GM19372 (cell line): ENCODE results near the gene NFIB.

ENCODE experiments used
- ATAC-seq: cut with Tn5 transposase; IDR thresholded peaks from one replicate; pipeline ENCODE4 v1.9.1; 2021; ENCODE audit warnings: mild to moderate bottlenecking, low read depth, moderate library complexity; ENCODE audit not compliant: unreplicated experiment

Gene NFIB

DNA sequence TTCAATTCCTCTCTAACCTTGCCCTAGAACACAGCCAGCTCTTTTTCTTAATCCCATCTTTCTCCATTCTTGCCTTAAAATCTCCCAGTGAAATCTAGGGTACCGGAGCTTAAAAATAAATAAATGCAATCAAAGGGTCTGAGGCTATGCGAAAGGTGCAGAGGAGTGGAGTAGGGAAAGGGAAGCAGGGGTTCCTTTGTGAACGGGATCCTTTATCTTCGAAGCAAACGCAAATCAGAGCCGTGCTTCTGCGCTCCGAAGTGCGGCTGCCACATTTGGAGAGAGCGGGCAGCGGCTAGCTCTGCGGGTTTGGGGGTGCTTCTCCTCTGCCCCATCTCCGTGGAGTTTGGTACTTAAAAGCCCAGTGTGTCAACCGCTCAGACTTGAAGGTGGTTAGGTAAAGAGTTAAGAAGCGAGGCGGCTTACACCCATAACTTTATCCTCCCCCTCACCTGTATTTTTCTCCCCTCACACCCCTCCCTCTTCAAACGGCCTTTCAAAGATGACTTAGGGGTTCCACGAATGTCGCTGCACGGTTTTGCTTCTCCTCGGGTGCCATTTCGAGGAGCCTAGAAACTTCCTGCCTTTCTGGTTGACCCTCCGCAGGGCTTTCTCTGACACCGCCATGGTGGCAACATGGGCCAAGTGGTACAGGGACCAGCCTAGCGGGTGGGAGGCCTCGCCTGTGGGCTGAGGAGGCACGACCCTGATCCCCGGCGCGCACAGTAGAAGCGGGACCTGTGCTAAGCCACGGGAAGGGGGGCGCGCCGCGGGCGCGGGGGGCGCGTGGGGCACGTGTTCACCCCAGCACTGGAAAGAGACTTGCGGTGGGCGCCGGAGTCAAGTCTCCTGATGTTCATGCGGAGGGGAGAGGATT lies 31.7 kb upstream of the NFIB start:
- ATAC-seq, result no peak

GRCh38 chr9:14344941-14345353 lies 31.0 kb upstream of the NFIB start:
- no peak for ATAC-seq

DNA sequence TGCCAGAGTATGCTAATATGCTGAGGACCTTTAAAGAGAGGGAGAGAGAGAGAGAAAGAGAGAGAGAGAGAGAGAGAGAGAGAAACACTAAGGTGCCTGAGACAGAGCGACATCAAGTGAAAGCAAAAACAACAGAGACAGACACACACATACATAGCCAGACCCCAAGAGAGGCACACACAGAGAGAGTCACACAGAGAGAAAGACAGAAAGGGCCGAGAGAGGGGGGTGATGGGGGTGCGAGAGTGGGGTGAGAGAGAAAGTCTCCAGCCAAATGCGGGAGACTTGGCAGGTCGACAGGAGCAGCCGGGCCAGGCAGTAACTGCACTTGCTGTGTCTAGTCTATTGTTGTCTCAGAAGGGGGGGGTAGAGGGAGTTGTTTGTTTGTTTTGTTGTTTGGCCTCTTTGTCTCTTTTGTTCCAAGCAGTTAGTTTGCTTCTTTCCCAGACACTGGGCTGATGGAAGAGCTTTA lies 30.1 kb upstream of the NFIB start:
- no peak for ATAC-seq

DNA sequence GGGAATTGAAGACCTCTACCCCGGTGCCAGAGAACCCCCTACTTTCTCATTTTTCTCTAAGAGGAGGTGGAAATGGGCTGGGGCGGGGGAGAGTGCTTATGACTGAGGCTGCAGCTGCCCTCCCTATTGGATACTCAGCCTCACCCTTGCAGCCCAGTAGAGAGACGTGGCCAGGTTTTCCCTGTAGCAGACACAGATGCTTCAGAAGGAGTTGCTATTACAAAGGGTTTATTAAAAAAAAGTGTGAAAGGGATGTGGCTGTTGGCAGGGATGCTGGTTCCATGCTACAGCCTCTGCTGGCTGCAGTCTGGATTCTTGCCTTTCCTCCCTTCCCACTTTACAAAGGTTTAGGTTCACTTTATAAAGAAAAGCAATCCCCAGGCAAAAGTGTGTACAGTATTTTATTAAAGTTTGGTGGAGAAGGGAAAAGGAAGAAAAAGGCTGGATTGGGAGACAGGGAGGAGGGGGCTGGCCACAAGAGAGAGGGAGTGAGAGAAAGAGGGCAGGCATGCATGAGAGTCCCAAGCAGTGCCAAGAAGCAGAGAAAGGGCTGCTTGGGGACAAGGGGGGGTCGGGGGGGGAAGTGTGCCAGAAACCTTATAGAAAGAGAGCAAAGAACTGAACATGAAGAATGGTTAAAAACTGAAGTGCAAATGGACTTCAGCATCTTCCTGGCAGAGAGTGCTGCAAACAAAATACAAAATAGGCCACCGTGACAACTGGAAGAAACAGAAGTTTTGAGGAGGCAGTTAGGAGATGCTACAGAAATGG lies 29.5 kb upstream of the NFIB start:
- no peak for ATAC-seq

DNA sequence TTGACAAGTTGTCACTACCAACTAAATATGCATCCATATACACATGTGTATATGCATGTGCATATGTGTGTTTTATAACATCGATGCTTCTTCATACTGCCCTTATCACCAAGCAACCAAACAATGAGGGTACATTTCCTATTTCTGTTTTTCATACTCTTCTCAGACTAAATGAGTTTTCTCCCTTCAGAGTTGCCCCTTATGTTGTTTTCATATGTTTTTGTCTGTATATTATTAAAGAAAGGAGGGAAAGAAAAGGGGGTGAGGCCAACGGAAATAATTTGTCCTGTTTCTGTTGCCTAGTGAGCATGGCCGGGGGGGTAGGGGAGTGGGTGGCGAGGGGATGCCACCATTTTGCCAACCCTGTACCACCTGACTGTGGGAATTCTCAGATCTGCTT lies 28.8 kb upstream of the NFIB start:
- no peak for ATAC-seq

- ATAC-seq, result no peak
These were observed 27.6 kb upstream of the NFIB start for GRCh38 chr9:14341437-14342122.

- ATAC-seq, result no peak
These were observed 27.1 kb upstream of the NFIB start for GRCh38 chr9:14340994-14341393.

DNA sequence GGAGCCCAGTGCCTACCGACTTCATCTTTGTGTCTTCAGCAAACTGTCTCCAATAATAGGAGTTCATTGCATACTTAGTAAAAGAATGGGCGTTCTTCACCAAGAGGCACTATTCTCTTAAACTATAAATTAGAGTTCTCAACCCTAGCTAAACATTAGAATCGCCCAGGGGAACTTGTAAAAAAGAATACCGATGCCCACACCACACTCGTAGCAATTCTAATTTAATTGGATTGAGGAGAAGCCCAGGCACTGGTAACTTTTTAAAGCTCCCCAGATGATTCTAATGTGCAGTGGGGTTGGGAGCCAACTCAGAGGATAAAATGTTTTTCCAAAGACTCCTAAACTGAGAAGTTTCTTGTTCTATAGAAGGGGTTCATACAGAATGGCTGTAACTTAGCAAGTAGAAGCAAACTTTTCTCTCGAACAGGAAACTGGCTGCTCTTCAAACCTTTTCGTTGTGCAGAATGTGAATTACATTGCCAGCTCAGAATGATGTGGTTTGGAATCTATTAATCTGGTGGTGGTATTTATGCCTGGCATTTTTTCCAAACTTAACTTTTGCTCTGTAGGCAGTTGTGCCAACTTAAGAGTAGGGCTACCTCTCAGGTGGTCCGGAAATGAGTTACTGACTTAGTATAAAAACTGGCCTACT lies 26.4 kb upstream of the NFIB start:
- ATAC-seq, result no peak

- no peak for ATAC-seq
These were observed 25.8 kb upstream of the NFIB start for GRCh38 chr9:14339746-14340145.

GRCh38 chr9:14337615-14338014 lies 23.7 kb upstream of the NFIB start:
- no peak for ATAC-seq

DNA sequence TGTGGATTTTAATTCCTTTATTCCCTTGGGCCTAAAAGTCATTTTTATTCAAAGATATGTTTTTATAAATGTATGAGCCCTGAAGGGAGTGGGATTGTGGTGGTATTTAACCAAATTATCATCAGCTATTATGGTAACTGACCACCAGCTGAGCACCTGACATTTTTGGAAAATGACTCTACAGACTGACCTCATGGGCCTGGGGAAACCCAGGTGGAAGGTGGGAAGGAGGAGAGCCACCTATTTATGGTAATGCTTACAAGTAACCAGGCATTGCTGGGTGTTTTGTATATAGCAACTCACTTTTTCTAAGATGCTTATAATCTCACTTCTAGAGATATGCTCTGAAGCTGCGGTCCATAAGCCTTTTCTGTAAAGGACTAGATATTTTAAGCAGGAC lies 22.3 kb upstream of the NFIB start:
- ATAC-seq, result no peak

DNA sequence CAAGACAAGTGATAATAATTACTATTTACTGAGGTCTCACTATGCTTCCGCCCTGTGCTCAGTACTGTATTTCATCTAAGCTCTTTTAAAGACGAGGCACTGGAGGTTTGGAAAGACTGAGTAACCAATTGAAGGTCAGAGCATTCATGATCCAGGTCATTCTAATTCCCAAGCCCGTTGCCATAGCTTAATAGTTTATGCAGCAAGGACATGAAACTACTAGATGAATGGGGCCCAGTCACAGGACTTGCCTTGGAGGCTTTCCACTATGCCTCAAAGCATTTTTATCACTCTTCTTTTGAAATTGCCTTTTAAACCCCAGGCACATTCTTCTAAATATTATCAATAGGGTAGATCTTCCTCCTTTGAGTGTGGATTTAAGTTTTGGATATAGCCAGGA lies 17.2 kb upstream of the NFIB start:
- ATAC-seq, result no peak

DNA sequence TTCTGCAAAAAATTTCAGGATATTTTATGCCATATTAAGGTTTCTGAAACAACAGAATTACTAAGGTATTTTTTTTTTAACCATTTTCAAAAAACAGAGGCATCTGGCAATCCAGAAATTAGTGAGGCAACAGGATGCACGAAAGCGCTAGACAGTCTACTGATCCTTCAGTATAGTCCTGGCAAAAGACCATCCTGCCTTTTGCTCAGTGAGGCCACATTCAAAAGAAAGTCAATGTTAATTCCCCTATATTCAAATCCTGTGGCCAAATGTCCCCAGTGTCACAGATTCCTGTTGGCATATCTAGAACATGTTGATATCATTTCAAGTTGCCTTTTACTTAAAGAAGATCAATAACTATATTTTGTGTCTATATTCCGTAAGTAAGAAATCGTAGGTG lies 13.1 kb upstream of the NFIB start:
- no peak for ATAC-seq

GRCh38 chr9:14326264-14326826 lies 12.4 kb upstream of the NFIB start:
- no peak for ATAC-seq

- no peak for ATAC-seq
These were observed 11.2 kb upstream of the NFIB start for GRCh38 chr9:14325147-14325546.

DNA sequence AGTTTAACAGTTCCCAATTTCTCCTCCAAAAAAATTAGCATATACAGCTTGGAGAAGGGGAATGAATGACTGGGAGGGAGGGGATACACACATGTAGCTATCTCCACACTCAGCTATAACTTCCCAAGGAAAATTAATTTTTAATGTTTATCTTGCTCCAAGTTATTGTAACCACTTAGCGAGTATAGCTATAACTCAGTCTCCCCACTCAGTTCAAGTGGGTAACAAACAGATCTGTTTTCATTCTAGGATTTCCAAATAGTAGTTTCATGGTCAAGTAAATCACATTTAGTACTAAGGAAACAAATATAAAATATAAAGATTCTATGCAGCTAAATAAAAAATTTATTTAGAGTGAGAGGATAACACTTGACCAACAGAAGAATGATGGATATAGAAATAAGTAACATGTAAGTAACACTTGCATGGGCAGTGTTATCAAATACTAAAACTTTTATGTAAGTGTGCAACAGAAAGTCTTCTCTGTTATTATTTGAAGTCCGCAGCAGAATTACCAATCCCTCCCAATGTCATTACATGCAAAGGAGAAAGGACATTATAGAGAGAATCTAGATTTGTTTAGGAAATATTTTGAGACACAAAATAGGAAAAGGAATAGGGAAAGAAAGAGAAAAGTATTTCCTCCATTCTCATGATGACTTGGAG lies 10.2 kb upstream of the NFIB start:
- no peak for ATAC-seq

DNA sequence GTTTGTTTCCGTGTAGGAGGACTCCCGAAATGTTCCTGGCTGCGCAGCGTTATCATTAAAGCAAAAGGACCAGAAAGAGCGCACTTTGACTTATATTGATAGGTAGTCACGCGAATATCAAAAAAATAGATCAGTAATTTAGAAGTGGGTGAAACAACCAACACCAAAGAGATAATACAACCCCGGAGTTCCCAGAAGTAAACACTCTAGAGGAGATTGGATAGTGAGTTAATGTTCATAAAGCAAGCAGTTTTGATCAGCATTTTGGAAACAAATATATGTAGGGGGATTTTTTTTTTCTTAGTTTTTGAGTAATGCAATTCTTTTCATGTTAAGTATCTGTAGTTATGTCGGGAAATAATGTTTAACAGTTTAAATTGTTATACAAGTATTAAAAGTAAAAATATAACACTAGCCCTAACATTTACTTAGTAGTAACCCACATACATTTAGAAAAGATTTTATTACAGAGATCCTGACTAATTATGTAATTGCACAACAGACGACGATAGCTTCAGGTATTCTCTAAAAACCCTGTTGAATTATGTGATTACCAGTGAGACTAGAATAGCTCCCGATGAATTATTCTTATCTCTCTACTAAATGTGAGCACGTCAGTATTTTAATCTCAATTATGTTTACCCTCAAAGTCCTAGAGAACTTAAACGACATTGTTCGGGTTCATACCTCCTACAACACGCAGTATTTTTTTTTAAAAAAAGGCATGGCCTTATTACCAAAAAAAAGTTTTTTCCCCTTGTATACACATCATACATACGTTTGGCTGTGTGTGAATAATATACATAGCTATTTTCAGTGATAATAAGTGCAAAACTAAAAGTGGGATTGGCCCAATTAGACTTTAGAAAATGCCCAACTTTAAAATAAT lies 9.4 kb upstream of the NFIB start:
- ATAC-seq, result no peak

- peak; percentile 87 for ATAC-seq
These were observed 8.5 kb upstream of the NFIB start for GRCh38 chr9:14322211-14323082.
